Skeletal muscle tissue (tissue), 4 donors: ENCODE results near the gene OGFRL1. TPM values are rescaled to one million over a fixed set of nuclear protein-coding genes. Genes with fewer than 3 reads are reported as not detected.
"Not testable (repeated sequence)": the region's sequence is repeated elsewhere in the genome, so short reads cannot be mapped to it uniquely, and the experiment has no call there.

Experiments
- H3K27ac ChIP-seq: one replicate; pipeline ENCODE4 v1.7.0; 2013; ENCODE audit warnings: mild to moderate bottlenecking, low read depth, low read length, inconsistent platforms
- H3K27me3 ChIP-seq, 3 donors: one replicate each; pipeline ENCODE4 v1.7.0; 2013; ENCODE audit warnings: low read length in 3 of 3; ENCODE audit not compliant: control insufficient read depth in 3 of 3, insufficient read depth in 3 of 3
- H3K36me3 ChIP-seq, 3 donors: one replicate each; pipeline ENCODE4 v1.7.0; 2013; ENCODE audit warnings: low read length in 3 of 3; ENCODE audit not compliant: control insufficient read depth in 3 of 3, insufficient read depth in 3 of 3
- H3K4me1 ChIP-seq, 3 donors: one replicate each; pipeline ENCODE4 v1.7.0; 2013; ENCODE audit warnings: low read length in 3 of 3, mild to moderate bottlenecking in 3 of 3; ENCODE audit not compliant: control insufficient read depth in 3 of 3, insufficient read depth in 3 of 3
- H3K4me3 ChIP-seq, 3 donors: one replicate each; pipeline ENCODE4 v1.7.0; 2013; ENCODE audit warnings: low read length in 3 of 3
- H3K9ac ChIP-seq, 3 donors: one replicate each; pipeline ENCODE4 v1.7.0; 2013; ENCODE audit warnings: low read length in 3 of 3, mild to moderate bottlenecking in 3 of 3, moderate library complexity in 2 of 3, low read depth in 1 of 3
- H3K9me3 ChIP-seq, 3 donors: one replicate each; pipeline ENCODE4 v1.7.0; 2013; ENCODE audit warnings: low read length in 3 of 3; ENCODE audit not compliant: control insufficient read depth in 3 of 3
- total RNA-seq: library from RNA; depleted of rRNA; stranded (reverse); fragments of >200 nt; gene quantifications from one replicate; pipeline ENCODE4 v1.2.3, GENCODE V29; 2014
- donor health status: Osteomylitis.

Gene OGFRL1
- total RNA-seq, 1 donor from 2014 or later = 6.3 TPM

GRCh38 chr6:71254323-71254722 lies 34.3 kb upstream of the OGFRL1 start:
- Histone ChIP-seq H3K27ac (no peak overlapping the region), H3K4me3 (no peak overlapping the region), H3K27me3 (no peaks in the 10 kb centered on the region), H3K36me3 (no peaks in the 10 kb centered on the region), H3K4me1 (peaks cover 5 to 7% (median 5%) of the 10 kb centered on the region in 3 donors), H3K9me3 (no peaks in the 10 kb centered on the region), H3K9ac (no peak overlapping the region)

DNA sequence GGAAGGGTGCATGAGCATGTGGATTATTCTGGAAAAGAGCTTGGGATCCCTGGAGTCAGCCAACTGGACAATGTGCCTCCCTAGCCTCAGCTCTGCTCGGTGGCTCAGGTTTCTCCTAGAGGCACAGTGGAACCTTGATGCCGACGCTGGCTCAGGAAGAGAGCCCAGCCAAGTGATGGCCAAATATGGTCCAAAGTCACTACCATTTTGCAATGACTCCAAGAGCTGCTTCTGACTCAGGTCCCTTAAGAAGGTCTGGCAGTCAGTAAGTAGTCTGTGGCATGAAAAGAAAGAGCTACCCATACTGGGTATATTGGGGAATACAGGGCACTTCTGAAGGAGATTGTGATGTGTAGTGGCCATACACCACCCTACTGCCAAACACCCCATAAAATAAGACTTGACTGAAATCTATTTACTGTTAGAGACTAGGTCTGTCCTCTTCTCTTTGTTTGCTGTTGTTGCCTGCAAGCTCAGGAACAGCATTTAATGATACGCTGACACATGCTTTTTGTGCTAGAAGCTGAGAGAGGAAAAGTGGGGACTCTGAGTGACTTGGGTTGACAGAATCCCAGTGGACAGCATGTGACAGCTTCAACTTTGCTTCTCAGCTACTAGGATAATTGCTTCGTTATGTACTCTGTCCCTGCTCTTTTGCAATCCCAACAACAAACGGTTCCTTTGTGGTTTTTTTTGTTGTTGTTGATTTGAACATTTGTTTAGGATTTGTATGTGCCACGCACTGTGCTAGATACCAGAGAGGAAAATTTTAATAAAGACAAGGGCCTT lies 30.3 kb upstream of the OGFRL1 start:
- no peak overlapping the region for H3K9ac ChIP-seq
- no peaks in the 10 kb centered on the region for H3K27me3 ChIP-seq
- no peaks in the 10 kb centered on the region for H3K36me3 ChIP-seq
- H3K9me3 ChIP-seq = no peaks in the 10 kb centered on the region
- H3K27ac ChIP-seq = no peak overlapping the region
- H3K4me3 ChIP-seq = no peak overlapping the region
- H3K4me1 ChIP-seq = peaks cover 2 to 7% (median 5%) of the 10 kb centered on the region in 3 donors

GRCh38 chr6:71259888-71260604 lies 28.6 kb upstream of the OGFRL1 start:
- Histone ChIP-seq H3K36me3 (no peaks in the 10 kb centered on the region), H3K4me3 (no peak overlapping the region), H3K4me1 (peaks cover 0 to 5% (median 2%) of the 10 kb centered on the region in 3 donors), H3K9ac (no peak overlapping the region), H3K27ac (no peak overlapping the region), H3K9me3 (no peaks in the 10 kb centered on the region), H3K27me3 (no peaks in the 10 kb centered on the region)

- H3K4me3 ChIP-seq = no peak overlapping the region
- peaks cover 0 to 5% (median 2%) of the 10 kb centered on the region in 3 donors for H3K4me1 ChIP-seq
- H3K27me3 ChIP-seq = no peaks in the 10 kb centered on the region
- H3K27ac ChIP-seq = no peak overlapping the region
- H3K9me3 ChIP-seq = no peaks in the 10 kb centered on the region
- H3K9ac ChIP-seq = no peak overlapping the region
- no peaks in the 10 kb centered on the region for H3K36me3 ChIP-seq
Measured at GRCh38 chr6:71262914-71263313, 25.7 kb upstream of the OGFRL1 start.

DNA sequence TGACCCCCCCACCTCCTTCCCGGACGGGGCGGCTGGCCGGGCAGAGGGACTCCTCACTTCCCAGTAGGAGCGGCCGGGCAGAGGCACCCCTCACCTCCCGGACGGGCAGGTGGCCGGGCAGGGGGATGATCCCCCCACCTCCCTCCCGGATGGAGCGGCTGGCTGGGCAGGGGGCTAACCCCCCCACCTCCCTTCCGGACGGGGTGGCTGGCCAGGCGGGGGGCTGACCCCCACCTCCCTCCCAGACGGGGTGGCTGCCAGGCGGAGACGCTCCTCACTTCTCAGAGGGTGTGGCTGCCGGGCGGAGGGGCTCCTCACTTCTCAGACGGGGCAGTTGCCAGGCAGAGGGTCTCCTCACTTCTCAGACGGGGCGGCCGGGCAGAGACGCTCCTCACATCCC lies 22.2 kb upstream of the OGFRL1 start:
- H3K27me3 ChIP-seq, H3K9me3 ChIP-seq, H3K4me1 ChIP-seq, H3K9ac ChIP-seq, H3K4me3 ChIP-seq, H3K27ac ChIP-seq, H3K36me3 ChIP-seq: not testable (repeated sequence)

GRCh38 chr6:71268735-71269437 lies 19.7 kb upstream of the OGFRL1 start:
- no peak overlapping the region for H3K27ac ChIP-seq
- no peaks in the 10 kb centered on the region for H3K27me3 ChIP-seq
- no peak overlapping the region for H3K9ac ChIP-seq
- H3K4me3 ChIP-seq = no peak overlapping the region
- no peaks in the 10 kb centered on the region for H3K4me1 ChIP-seq
- no peaks in the 10 kb centered on the region for H3K36me3 ChIP-seq
- H3K9me3 ChIP-seq = no peaks in the 10 kb centered on the region

DNA sequence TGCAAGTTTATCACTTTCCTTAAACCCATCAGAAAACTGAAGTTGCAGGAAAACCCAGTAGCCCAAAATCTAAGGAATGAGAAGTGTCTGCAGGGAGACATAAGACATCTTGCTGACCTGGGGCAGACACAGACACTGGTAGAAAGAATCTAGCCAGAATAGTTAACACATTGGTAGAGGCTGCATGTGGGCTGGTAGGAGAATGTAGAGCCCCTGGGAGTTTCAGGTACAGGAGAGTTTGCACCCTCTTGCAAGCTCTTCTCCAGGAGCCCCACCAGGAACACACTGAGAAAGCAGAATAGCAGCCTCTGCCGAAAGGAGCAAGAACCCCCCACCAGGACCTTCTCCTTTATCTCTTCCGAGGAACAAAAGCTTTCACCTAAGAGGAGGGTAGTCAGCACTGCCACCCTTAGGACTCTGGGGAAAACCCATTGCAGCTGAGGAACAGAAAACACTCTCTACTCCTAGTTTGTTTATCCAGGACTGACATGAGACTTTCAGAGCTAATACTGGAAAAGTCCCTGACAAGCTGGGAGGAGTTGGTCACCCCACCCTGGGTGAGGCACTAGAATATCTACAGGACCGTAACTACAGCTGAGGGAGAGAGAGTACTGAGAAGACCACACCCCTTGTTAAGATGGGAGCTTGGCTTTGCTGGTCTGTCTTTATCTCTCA lies 10.5 kb upstream of the OGFRL1 start:
- Histone ChIP-seq H3K36me3 (no peaks in the 10 kb centered on the region), H3K27me3 (no peaks in the 10 kb centered on the region), H3K9me3 (no peaks in the 10 kb centered on the region), H3K4me3 (no peak overlapping the region), H3K4me1 (no peaks in the 10 kb centered on the region), H3K27ac (no peak overlapping the region), H3K9ac (no peak overlapping the region)

DNA sequence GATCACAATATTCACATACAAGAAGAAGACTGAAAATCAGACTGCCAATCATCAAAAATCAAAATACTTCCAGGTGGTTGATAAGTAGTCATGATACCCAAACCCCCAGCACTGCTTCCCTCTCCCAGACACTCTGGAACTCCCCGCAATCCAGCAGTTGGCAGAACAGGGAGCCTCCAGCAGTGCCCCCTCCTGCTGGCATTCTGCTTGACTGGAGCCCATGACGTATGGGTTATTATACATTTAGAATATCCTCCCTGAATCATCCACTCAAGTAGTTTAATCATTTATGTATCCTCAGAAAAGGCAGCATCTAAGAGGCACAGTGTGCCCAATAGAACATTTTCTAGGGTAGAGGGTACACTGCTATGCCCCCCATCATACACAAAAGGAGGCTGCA lies 9.3 kb upstream of the OGFRL1 start:
- Histone ChIP-seq H3K9me3 (no peaks in the 10 kb centered on the region), H3K4me1 (no peaks in the 10 kb centered on the region), H3K36me3 (no peaks in the 10 kb centered on the region), H3K27ac (no peak overlapping the region), H3K9ac (no peak overlapping the region), H3K27me3 (no peaks in the 10 kb centered on the region), H3K4me3 (no peak overlapping the region)

DNA sequence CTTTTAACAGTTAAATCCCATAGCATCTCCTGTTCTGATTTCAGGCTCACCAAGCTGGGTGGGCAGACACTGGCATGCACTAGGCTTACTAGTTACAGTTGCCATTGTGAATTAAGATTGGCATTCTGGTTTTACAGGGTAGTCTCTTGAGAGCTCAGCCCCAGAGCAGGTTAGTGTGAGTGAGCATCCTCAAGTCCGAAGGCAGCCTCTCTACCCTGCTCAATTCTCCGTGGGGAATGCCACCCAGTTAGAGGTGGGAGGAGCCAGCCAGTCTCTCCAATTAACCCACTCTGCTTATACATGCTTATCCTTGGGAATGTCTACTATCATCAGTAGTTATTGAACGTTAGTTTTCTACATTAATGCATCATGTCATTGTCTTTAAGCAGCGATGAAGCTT lies 8.9 kb upstream of the OGFRL1 start:
- Histone ChIP-seq H3K36me3 (no peaks in the 10 kb centered on the region), H3K9ac (no peak overlapping the region), H3K4me1 (no peaks in the 10 kb centered on the region), H3K27me3 (no peaks in the 10 kb centered on the region), H3K4me3 (no peak overlapping the region), H3K27ac (no peak overlapping the region), H3K9me3 (no peaks in the 10 kb centered on the region)
